K562 (cell line): ENCODE measurements around the gene GCNT2. TPM values are rescaled to one million over a fixed set of nuclear protein-coding genes. Genes with fewer than 3 reads are reported as not detected.

Experiments
- DPF2 ChIP-seq: fragments of 450-650 bp; IDR thresholded peaks from 2 replicates; pipeline ENCODE4 v1.6.1; 2016
- EP300 ChIP-seq: IDR thresholded peaks from 2 replicates; pipeline ENCODE4 v1.6.1; 2012; ENCODE audit warnings: low read length, improper control_type of control experiment
- ETV5 ChIP-seq: sonication (generic); formaldehyde crosslinking; IDR thresholded peaks from 2 replicates; pipeline ENCODE4 v1.4.0; 2020; ENCODE audit warnings: low read depth, mild to moderate bottlenecking, missing genetic modification reagents
- HDAC2 ChIP-seq: fragments of 450-650 bp; IDR thresholded peaks from 2 replicates; pipeline ENCODE4 v1.6.1; 2016; ENCODE audit warnings: mild to moderate bottlenecking
- KAT7 ChIP-seq: sonication (generic); formaldehyde crosslinking; IDR thresholded peaks from 2 replicates; pipeline ENCODE4 v1.8.0; 2022; ENCODE audit warnings: missing genetic modification reagents, mild to moderate bottlenecking, borderline replicate concordance
- MAZ ChIP-seq, 2 experiments: fragments of 450-650 bp in 1 of 2; sonication (generic) in 1 of 2; formaldehyde crosslinking; IDR thresholded peaks in 1 of 2; conservative IDR thresholded peaks in 1 of 2; 2 replicates each; pipeline versions ENCODE4 v1.4.0 to v1.5.0; 2020; ENCODE audit warnings: mild to moderate bottlenecking in 1 of 2, missing genetic modification reagents in 1 of 2
- NFYB ChIP-seq: IDR thresholded peaks from 2 replicates; pipeline ENCODE4 v1.6.1; 2011; ENCODE audit warnings: mild to moderate bottlenecking, moderate library complexity; ENCODE audit not compliant: insufficient read length; ENCODE audit errors: extremely low read depth
- NR2C1 ChIP-seq, 2 experiments: fragments of 450-650 bp; IDR thresholded peaks; 2 replicates each; pipeline ENCODE4 v1.6.1; 2017; ENCODE audit warnings: mild to moderate bottlenecking in 2 of 2, antibody characterized with exemption in 1 of 2, inconsistent platforms in 1 of 2, missing compliant biosample characterization in 1 of 2, missing genetic modification characterization in 1 of 2
- SMARCA4 ChIP-seq: fragments of 450-650 bp; IDR thresholded peaks from 2 replicates; pipeline ENCODE4 v1.6.1; 2016
- SP1 ChIP-seq: sonication (generic); formaldehyde crosslinking; IDR thresholded peaks from 2 replicates; pipeline ENCODE4 v1.8.1; 2022; ENCODE audit warnings: mild to moderate bottlenecking, missing genetic modification reagents
- STAG1 ChIP-seq: sonication (generic); formaldehyde crosslinking; IDR thresholded peaks from 2 replicates; pipeline ENCODE4 v1.5.0; 2020; ENCODE audit warnings: missing genetic modification reagents, borderline replicate concordance
- WHSC1 ChIP-seq: IDR thresholded peaks from one replicate; pipeline ENCODE4 v1.6.1; 2012; ENCODE audit warnings: low read length, control low read depth, inconsistent platforms
- ZEB2 ChIP-seq: fragments of 450-650 bp; IDR thresholded peaks from 2 replicates; pipeline ENCODE4 v1.6.1; 2016
- ZNF121 ChIP-seq: sonication (generic); formaldehyde crosslinking; conservative IDR thresholded peaks from 2 replicates; pipeline ENCODE4 v1.8.0; 2022; ENCODE audit warnings: missing genetic modification reagents
- polyA plus RNA-seq, 8 experiments: library from polyadenylated mRNA; depleted of rRNA in 4 of 8; stranded (reverse) in 5 of 8; unstranded in 3 of 8; fragments of >200 nt; fragmentation: Nextera tagmentation in 2 of 8; fragmentation: Illumina TruSeq in 1 of 8; extraction: Ambion mirVana in 2 of 8; extraction: Trizol in 1 of 8; gene quantifications; 2 replicates each; pipeline versions ENCODE4 v1.2.1 to v1.2.3, GENCODE V29; 2011 to 2014; ENCODE audit warnings: inconsistent platforms in 1 of 8, missing spikeins in 1 of 8
- total RNA-seq, 7 experiments: library from RNA; depleted of rRNA in 6 of 7; stranded (reverse); fragments of >200 nt in 6 of 7; fragmentation: Illumina TruSeq in 2 of 7; extraction: Trizol in 2 of 7; gene quantifications; 2 replicates each; pipeline versions ENCODE4 v1.2.1 to v1.2.3, GENCODE V29; 2011 to 2021; ENCODE audit warnings: low replicate concordance in 1 of 7
- TF ChIP-seq, protein P1 (sequence below): fragments of 450-650 bp; formaldehyde crosslinking; IDR thresholded peaks from 2 replicates; pipeline ENCODE4 v1.4.0; 2020; ENCODE audit warnings: mild to moderate bottlenecking, moderate library complexity
- TF ChIP-seq, protein P2 (sequence below): sonication (generic); formaldehyde crosslinking; IDR thresholded peaks from 2 replicates; pipeline ENCODE4 v1.8.0; 2022; ENCODE audit warnings: mild to moderate bottlenecking, low read depth, missing genetic modification reagents
- TF ChIP-seq, protein P3 (sequence below), 2 experiments: fragments of 450-650 bp; formaldehyde crosslinking in 1 of 2; IDR thresholded peaks; 2 replicates each; pipeline versions ENCODE4 v1.4.0 to v1.6.1; 2014 to 2020; ENCODE audit warnings: mild to moderate bottlenecking in 2 of 2, borderline replicate concordance in 1 of 2, low read depth in 1 of 2

The GCNT2 gene
- total and polyA plus RNA-seq, 9 of the 15 experiments (the other 6 are each of a cell fraction or from before 2014, with no cell fraction given): 0.78 to 2.6 (median 1.6) TPM

DNA sequence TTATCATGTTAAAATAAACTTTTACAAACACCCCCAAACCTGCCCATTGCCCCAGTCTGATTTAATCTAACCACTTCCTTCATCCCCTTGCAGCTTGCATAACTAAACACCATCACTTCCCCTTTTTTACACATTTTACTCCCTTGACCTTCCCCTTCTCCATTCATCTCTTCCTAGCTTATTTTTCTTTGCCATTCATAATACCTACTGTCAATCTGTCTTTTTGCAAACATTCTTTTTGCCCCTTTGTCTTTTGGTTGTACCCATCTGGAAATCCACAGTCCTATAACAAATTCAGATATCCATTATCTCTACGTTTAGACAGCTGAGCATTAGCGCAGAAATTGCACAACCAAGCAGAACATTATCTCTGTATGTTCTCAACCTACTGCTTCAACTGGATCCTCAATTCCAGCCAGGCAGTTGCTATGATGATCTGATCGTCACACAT is 122.1 kb downstream of the GCNT2 start (continued):
- TF ChIP-seq, protein P1, sequence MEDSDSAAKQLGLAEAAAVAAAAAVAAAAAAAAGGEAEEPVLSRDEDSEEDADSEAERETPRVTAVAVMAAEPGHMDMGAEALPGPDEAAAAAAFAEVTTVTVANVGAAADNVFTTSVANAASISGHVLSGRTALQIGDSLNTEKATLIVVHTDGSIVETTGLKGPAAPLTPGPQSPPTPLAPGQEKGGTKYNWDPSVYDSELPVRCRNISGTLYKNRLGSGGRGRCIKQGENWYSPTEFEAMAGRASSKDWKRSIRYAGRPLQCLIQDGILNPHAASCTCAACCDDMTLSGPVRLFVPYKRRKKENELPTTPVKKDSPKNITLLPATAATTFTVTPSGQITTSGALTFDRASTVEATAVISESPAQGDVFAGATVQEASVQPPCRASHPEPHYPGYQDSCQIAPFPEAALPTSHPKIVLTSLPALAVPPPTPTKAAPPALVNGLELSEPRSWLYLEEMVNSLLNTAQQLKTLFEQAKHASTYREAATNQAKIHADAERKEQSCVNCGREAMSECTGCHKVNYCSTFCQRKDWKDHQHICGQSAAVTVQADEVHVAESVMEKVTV (CRISPR knock-in tag): no peak; the same call in 1 of the 2 replicates
- TF ChIP-seq SP1 (CRISPR knock-in tag) (0 out of 2 replicates have a peak, but pooled peaks have one; percentile 43), NFYB (no peak), EP300 (peak; percentile 66), ETV5 (CRISPR knock-in tag) (no peak), KAT7 (CRISPR knock-in tag) (no peak), HDAC2 (peak; percentile 88), STAG1 (CRISPR knock-in tag) (no peak), ZEB2 (peak; percentile 69; the same call in 1 of the 2 replicates), MAZ (CRISPR knock-in tag; conservative IDR thresholded peaks at IDR 0.05 in 1 of 2, IDR thresholded peaks at IDR 0.05 in 1 of 2) (peak; percentile 21 to 29; a peak in 1 of 4 replicates), NR2C1 (IDR thresholded peaks at IDR 0.05) (peak; percentile 50; the same call in 1 of the 2 replicates), NR2C1 (tag; IDR thresholded peaks at IDR 0.05) (0 out of 2 replicates have a peak, but pooled peaks have one; percentile 37), ZNF121 (CRISPR knock-in tag) (no peak), SMARCA4 (peak; percentile 96), WHSC1 (no peak), DPF2 (peak; percentile 94)
- TF ChIP-seq, protein P2, sequence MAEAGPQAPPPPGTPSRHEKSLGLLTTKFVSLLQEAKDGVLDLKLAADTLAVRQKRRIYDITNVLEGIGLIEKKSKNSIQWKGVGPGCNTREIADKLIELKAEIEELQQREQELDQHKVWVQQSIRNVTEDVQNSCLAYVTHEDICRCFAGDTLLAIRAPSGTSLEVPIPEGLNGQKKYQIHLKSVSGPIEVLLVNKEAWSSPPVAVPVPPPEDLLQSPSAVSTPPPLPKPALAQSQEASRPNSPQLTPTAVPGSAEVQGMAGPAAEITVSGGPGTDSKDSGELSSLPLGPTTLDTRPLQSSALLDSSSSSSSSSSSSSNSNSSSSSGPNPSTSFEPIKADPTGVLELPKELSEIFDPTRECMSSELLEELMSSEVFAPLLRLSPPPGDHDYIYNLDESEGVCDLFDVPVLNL (CRISPR knock-in tag): no peak
- TF ChIP-seq, protein P3, sequence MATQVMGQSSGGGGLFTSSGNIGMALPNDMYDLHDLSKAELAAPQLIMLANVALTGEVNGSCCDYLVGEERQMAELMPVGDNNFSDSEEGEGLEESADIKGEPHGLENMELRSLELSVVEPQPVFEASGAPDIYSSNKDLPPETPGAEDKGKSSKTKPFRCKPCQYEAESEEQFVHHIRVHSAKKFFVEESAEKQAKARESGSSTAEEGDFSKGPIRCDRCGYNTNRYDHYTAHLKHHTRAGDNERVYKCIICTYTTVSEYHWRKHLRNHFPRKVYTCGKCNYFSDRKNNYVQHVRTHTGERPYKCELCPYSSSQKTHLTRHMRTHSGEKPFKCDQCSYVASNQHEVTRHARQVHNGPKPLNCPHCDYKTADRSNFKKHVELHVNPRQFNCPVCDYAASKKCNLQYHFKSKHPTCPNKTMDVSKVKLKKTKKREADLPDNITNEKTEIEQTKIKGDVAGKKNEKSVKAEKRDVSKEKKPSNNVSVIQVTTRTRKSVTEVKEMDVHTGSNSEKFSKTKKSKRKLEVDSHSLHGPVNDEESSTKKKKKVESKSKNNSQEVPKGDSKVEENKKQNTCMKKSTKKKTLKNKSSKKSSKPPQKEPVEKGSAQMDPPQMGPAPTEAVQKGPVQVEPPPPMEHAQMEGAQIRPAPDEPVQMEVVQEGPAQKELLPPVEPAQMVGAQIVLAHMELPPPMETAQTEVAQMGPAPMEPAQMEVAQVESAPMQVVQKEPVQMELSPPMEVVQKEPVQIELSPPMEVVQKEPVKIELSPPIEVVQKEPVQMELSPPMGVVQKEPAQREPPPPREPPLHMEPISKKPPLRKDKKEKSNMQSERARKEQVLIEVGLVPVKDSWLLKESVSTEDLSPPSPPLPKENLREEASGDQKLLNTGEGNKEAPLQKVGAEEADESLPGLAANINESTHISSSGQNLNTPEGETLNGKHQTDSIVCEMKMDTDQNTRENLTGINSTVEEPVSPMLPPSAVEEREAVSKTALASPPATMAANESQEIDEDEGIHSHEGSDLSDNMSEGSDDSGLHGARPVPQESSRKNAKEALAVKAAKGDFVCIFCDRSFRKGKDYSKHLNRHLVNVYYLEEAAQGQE (IDR thresholded peaks at IDR 0.05; ENCODE audit: borderline replicate concordance): no peak; the same call in 1 of the 2 replicates
- TF ChIP-seq, protein P3 (CRISPR knock-in tag; IDR thresholded peaks at IDR 0.05; ENCODE audit: low read depth): no peak
